ENCODE data around the gene BLVRA. TPM values are rescaled to one million over a fixed set of nuclear protein-coding genes. Genes with fewer than 3 reads are reported as not detected.

Gene BLVRA
- total RNA-seq, 2 experiments from 2014 or later: 0.91 TPM; not detected in 1

- Histone ChIP-seq H2AFZ (ENCODE audit: low read length) (no peak overlapping the region), H3K79me2 (ENCODE audit: insufficient read depth, low read depth, low read length) (no peaks in the 10 kb centered on the region), H3K27ac (ENCODE audit: low read depth, low read length, poor library complexity, severe bottlenecking) (no peak overlapping the region), H3K4me2 (ENCODE audit: low read length) (no peak overlapping the region), H3K4me1 (ENCODE audit: insufficient read depth, low read length, poor library complexity, severe bottlenecking) (no peaks in the 10 kb centered on the region), H3K36me3 (ENCODE audit: insufficient read depth, low read length) (no peaks in the 10 kb centered on the region), H3K9me3 (ENCODE audit: low read length) (no peaks in the 10 kb centered on the region), H4K20me1 (ENCODE audit: insufficient read depth, low read length) (no peaks in the 10 kb centered on the region), H3K4me3 (ENCODE audit: low read depth, low read length, poor library complexity, severe bottlenecking) (no peak overlapping the region), H3K9me2 (ENCODE audit: insufficient read depth, low read length) (no peaks in the 10 kb centered on the region)
- DNase-seq (ENCODE audit: low spot score): no peak
- intact Hi-C loops (cut with micrococcal nuclease; ENCODE audit: unreplicated experiment): no loop called here
- BruUV-seq (replicated peaks): no TSS peak
- TF ChIP-seq, protein P1, sequence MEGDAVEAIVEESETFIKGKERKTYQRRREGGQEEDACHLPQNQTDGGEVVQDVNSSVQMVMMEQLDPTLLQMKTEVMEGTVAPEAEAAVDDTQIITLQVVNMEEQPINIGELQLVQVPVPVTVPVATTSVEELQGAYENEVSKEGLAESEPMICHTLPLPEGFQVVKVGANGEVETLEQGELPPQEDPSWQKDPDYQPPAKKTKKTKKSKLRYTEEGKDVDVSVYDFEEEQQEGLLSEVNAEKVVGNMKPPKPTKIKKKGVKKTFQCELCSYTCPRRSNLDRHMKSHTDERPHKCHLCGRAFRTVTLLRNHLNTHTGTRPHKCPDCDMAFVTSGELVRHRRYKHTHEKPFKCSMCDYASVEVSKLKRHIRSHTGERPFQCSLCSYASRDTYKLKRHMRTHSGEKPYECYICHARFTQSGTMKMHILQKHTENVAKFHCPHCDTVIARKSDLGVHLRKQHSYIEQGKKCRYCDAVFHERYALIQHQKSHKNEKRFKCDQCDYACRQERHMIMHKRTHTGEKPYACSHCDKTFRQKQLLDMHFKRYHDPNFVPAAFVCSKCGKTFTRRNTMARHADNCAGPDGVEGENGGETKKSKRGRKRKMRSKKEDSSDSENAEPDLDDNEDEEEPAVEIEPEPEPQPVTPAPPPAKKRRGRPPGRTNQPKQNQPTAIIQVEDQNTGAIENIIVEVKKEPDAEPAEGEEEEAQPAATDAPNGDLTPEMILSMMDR (conservative IDR thresholded peaks at IDR 0.05; ENCODE audit: low read length): no peak
- no peak for TF ChIP-seq EZH2phosphoT487 (IDR thresholded peaks at IDR 0.05; ENCODE audit: borderline replicate concordance, low read depth, low read length)
- POLR2A ChIA-PET: interaction anchor here (0.7 kb wide), 1 partner anchor 13 kb away, joined by 3 read pairs; no protein-coding TSS in a partner anchor
- CTCF ChIA-PET (ENCODE audit: unreplicated experiment): no interaction called here
Measured at GRCh38 chr7:43747328-43748105, 11.0 kb upstream of the BLVRA start.

GRCh38 chr7:43749383-43749940 is 9.0 kb upstream of the BLVRA start:
- Histone ChIP-seq H3K9me3 (ENCODE audit: low read length) (no peaks in the 10 kb centered on the region), H4K20me1 (ENCODE audit: insufficient read depth, low read length) (no peaks in the 10 kb centered on the region), H3K4me2 (ENCODE audit: low read length) (no peak overlapping the region), H3K27ac (ENCODE audit: low read depth, low read length, poor library complexity, severe bottlenecking) (no peak overlapping the region), H3K4me1 (ENCODE audit: insufficient read depth, low read length, poor library complexity, severe bottlenecking) (no peaks in the 10 kb centered on the region), H3K4me3 (ENCODE audit: low read depth, low read length, poor library complexity, severe bottlenecking) (no peak overlapping the region), H3K9me2 (ENCODE audit: insufficient read depth, low read length) (no peaks in the 10 kb centered on the region), H2AFZ (ENCODE audit: low read length) (no peak overlapping the region), H3K79me2 (ENCODE audit: insufficient read depth, low read depth, low read length) (no peaks in the 10 kb centered on the region), H3K36me3 (ENCODE audit: insufficient read depth, low read length) (no peaks in the 10 kb centered on the region)
- TF ChIP-seq EZH2phosphoT487 (IDR thresholded peaks at IDR 0.05; ENCODE audit: borderline replicate concordance, low read depth, low read length): no peak
- TF ChIP-seq, protein P1 (conservative IDR thresholded peaks at IDR 0.05; ENCODE audit: low read length): no peak
- BruUV-seq (replicated peaks): no TSS peak
- no peak for DNase-seq (ENCODE audit: low spot score)
- ChIA-PET CTCF (ENCODE audit: unreplicated experiment) (interaction anchor here (0.6 kb wide), 1 partner anchor 167 kb away, joined by 9 read pairs; no protein-coding TSS in a partner anchor), POLR2A (interaction anchor here (1.5 kb wide), 1 partner anchor 13 kb away, joined by 3 read pairs; no protein-coding TSS in a partner anchor)
- intact Hi-C loops (cut with micrococcal nuclease; ENCODE audit: unreplicated experiment): no loop called here

Data from OCI-LY7 (cell line).